Sigmoid colon (tissue), 4 donors: Measurements from ENCODE around the gene TBCK.

ENCODE experiments used
- CTCF ChIP-seq, 4 experiments: fragments of 450-650 bp in 3 of 4; fragments of 200-600 bp in 1 of 4; IDR thresholded peaks; one replicate each; pipeline ENCODE4 v1.5.1; 2016 to 2019; ENCODE audit warnings: antibody characterized with exemption in 4 of 4, mild to moderate bottlenecking in 3 of 4, moderate library complexity in 2 of 4
- EP300 ChIP-seq, 4 donors: sonication (generic); formaldehyde crosslinking; IDR thresholded peaks; one replicate each; pipeline ENCODE4 v1.6.1; 2017; ENCODE audit warnings: antibody characterized with exemption in 4 of 4
- POLR2A ChIP-seq, 2 donors: fragments of 450-650 bp; IDR thresholded peaks; one replicate each; pipeline ENCODE4 v1.6.1; 2016; ENCODE audit warnings: antibody characterized with exemption in 2 of 2, mild to moderate bottlenecking in 2 of 2, moderate library complexity in 2 of 2

GRCh38 chr4:106165351-106166010 lies 150.5 kb downstream of the TBCK start:
- TF ChIP-seq CTCF (IDR thresholded peaks at IDR 0.05): no peak
- TF ChIP-seq POLR2A (IDR thresholded peaks at IDR 0.05): no peak
- no peak for TF ChIP-seq EP300 (IDR thresholded peaks at IDR 0.05)
